RPMI7951 (cell line): Measurements from ENCODE around the gene SNX27. TPM values are rescaled to one million over a fixed set of nuclear protein-coding genes. Genes with fewer than 3 reads are reported as not detected.
A peak's percentile ranks its signal among the peaks of the same experiment; 100 is the strongest.

ENCODE experiments used
- DNase-seq: peaks from one replicate; pipeline ENCODE4 v3.0.0-alpha.2; 2012; ENCODE audit warnings: low read depth
- total RNA-seq: library from RNA; depleted of rRNA; stranded (reverse); fragments of >200 nt; shearing (Covaris generic); gene quantifications from 2 replicates; pipeline ENCODE4 v1.2.3, GENCODE V29; 2014

SNX27 gene
- total RNA-seq, 1 experiment from 2014 or later = 15.4 TPM

- no peak for DNase-seq
Measured at GRCh38 chr1:151705146-151705545, 93.3 kb downstream of the SNX27 start.

- no peak for DNase-seq
Measured at GRCh38 chr1:151705753-151706463, 94.1 kb downstream of the SNX27 start.

GRCh38 chr1:151706464-151707415 is 94.9 kb downstream of the SNX27 start:
- DNase-seq = no peak

- no peak for DNase-seq
Measured at GRCh38 chr1:151707541-151708065, 95.8 kb downstream of the SNX27 start.

- DNase-seq = no peak
Measured at GRCh38 chr1:151708891-151709290, 97.0 kb downstream of the SNX27 start.

GRCh38 chr1:151710187-151710840 is 98.5 kb downstream of the SNX27 start:
- DNase-seq = peak; percentile 29

GRCh38 chr1:151711044-151711800 is 99.4 kb downstream of the SNX27 start:
- no peak for DNase-seq

- no peak for DNase-seq
Measured at GRCh38 chr1:151711951-151712350, 100.1 kb downstream of the SNX27 start.

GRCh38 chr1:151713044-151713443 is 101.2 kb downstream of the SNX27 start:
- DNase-seq = no peak

- DNase-seq = no peak
Measured at GRCh38 chr1:151713874-151714273, 102.0 kb downstream of the SNX27 start.

GRCh38 chr1:151714820-151715725 is 103.2 kb downstream of the SNX27 start:
- no peak for DNase-seq

GRCh38 chr1:151715726-151716404 is 104.0 kb downstream of the SNX27 start:
- no peak for DNase-seq

GRCh38 chr1:151716405-151716762 is 104.5 kb downstream of the SNX27 start:
- DNase-seq = no peak

- no peak for DNase-seq
Measured at GRCh38 chr1:151716771-151717631, 105.2 kb downstream of the SNX27 start, which contains the start of gene CELF3. CELF3 (minus strand) TSS chr1:151716803; CDS start chr1:151716020, 783 bp downstream.

GRCh38 chr1:151718011-151718431 is 106.2 kb downstream of the SNX27 start:
- DNase-seq = no peak

- DNase-seq = no peak
Measured at GRCh38 chr1:151718666-151719065, 106.8 kb downstream of the SNX27 start.

GRCh38 chr1:151720125-151720524 is 108.3 kb downstream of the SNX27 start:
- DNase-seq = no peak

- peak; percentile 41 for DNase-seq
Measured at GRCh38 chr1:151720554-151720953, 108.7 kb downstream of the SNX27 start.
